Measurements from ENCODE around the gene POLR3K.
"Not testable (repeated sequence)": the region's sequence is repeated elsewhere in the genome, so short reads cannot be mapped to it uniquely, and the experiment has no call there.

The POLR3K gene

DNA sequence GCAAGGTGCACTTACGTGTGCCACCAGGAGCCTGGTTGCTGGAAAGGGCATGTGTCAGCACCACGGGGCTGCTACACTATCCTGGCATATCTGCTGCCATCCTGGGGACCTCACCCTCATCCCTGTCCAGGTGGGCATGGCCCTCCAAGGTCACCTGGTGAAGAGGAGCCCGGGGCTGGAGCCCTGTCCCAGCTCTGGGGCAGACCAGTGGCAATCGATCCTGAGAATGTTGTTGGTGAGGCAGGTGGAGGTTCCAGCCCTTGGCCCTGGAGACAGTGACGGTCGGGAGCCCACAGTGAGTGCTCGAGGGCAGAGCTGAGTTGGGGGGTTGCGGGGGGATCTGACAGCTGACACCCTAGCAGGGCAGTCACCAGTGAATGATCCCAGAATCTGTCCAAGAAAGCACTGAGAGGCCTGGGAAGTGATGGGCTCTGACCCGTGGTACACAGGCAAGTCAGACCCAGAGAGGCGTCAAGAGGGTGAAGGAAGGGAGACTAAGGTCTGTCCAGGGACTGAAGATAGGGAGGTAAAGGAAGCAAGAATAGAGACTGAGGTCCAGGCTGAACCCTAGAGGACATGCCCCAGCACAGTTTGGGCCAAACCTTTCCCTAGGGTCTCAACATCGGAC, 17.6 kb downstream of the POLR3K start:
- no peak overlapping the region for H3K4me3 ChIP-seq (replicated peaks in 1 of 2; ENCODE audit: low read depth in 2 of 2, low read length in 2 of 2)
- no peak for DNase-seq (ENCODE audit: low read depth in 2 of 2)
- TF ChIP-seq, protein P1, sequence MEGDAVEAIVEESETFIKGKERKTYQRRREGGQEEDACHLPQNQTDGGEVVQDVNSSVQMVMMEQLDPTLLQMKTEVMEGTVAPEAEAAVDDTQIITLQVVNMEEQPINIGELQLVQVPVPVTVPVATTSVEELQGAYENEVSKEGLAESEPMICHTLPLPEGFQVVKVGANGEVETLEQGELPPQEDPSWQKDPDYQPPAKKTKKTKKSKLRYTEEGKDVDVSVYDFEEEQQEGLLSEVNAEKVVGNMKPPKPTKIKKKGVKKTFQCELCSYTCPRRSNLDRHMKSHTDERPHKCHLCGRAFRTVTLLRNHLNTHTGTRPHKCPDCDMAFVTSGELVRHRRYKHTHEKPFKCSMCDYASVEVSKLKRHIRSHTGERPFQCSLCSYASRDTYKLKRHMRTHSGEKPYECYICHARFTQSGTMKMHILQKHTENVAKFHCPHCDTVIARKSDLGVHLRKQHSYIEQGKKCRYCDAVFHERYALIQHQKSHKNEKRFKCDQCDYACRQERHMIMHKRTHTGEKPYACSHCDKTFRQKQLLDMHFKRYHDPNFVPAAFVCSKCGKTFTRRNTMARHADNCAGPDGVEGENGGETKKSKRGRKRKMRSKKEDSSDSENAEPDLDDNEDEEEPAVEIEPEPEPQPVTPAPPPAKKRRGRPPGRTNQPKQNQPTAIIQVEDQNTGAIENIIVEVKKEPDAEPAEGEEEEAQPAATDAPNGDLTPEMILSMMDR (IDR thresholded peaks at IDR 0.05; ENCODE audit: low read depth, low read length) = no peak

GRCh38 chr16:35011-35677, 18.3 kb downstream of the POLR3K start:
- DNase-seq (ENCODE audit: low read depth in 2 of 2) = no peak
- no peak overlapping the region for H3K4me3 ChIP-seq (replicated peaks in 1 of 2; ENCODE audit: low read depth in 2 of 2, low read length in 2 of 2)
- TF ChIP-seq, protein P1 (IDR thresholded peaks at IDR 0.05; ENCODE audit: low read depth, low read length) = no peak

DNA sequence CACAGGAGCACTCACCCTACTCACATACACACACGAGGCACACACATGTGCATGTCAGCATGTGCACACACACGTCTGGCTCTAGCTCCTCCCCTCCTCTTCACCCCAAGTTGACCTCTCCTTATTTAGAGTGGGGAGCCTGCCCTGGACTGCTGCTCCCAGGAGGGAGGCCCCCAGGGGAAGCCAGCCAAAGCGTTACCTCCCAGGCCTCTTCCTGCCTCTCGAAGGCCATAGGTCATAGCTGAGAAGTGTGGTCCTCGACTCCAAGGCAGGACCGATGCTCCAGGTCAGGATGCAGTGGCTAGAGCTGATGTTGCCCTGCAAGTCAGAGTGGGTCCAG, 18.8 kb downstream of the POLR3K start:
- TF ChIP-seq, protein P1 (IDR thresholded peaks at IDR 0.05; ENCODE audit: low read depth, low read length) = no peak
- no peak for DNase-seq (ENCODE audit: low read depth in 2 of 2)
- no peak overlapping the region for H3K4me3 ChIP-seq (replicated peaks in 1 of 2; ENCODE audit: low read depth in 2 of 2, low read length in 2 of 2)

GRCh38 chr16:33877-34647, 19.3 kb downstream of the POLR3K start:
- no peak for DNase-seq (ENCODE audit: low read depth in 2 of 2)
- TF ChIP-seq, protein P1 (IDR thresholded peaks at IDR 0.05; ENCODE audit: low read depth, low read length) = no peak
- no peak overlapping the region for H3K4me3 ChIP-seq (replicated peaks in 1 of 2; ENCODE audit: low read depth in 2 of 2, low read length in 2 of 2)

- not testable (repeated sequence) for DNase-seq (ENCODE audit: low read depth in 2 of 2); H3K4me3 ChIP-seq (replicated peaks in 1 of 2; ENCODE audit: low read depth in 2 of 2, low read length in 2 of 2)
These were observed 20.1 kb downstream of the POLR3K start for GRCh38 chr16:33154-33876.

- DNase-seq (ENCODE audit: low read depth in 2 of 2); H3K4me3 ChIP-seq (replicated peaks in 1 of 2; ENCODE audit: low read depth in 2 of 2, low read length in 2 of 2): not testable (repeated sequence)
These were observed 22.8 kb downstream of the POLR3K start for GRCh38 chr16:30627-31026.

DNA sequence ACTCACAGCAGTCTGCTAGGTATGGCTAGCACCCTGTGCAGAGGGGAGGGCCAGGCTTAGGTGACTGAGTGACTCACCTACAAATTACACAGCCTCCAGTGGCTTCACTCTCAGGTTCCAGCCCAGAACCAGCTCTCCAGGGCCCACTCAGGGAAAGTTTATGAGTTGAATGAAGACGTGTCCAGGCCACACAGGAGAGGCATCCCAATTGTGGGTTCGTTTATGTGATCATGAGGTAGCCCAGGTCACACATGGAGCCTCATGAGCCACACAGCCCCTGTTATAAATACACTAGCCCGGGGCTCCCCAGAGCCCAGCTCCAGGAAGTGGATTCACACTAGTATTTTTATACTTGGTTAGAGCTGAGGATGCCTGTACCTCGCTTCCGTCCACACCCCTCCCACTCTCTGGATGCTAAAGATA, 27.5 kb downstream of the POLR3K start:
- H3K4me3 ChIP-seq (replicated peaks in 1 of 2; ENCODE audit: low read depth in 2 of 2, low read length in 2 of 2); DNase-seq (ENCODE audit: low read depth in 2 of 2): not testable (repeated sequence)

- DNase-seq (ENCODE audit: low read depth in 2 of 2); H3K4me3 ChIP-seq (replicated peaks in 1 of 2; ENCODE audit: low read depth in 2 of 2, low read length in 2 of 2): not testable (repeated sequence)
These were observed 29.3 kb downstream of the POLR3K start for GRCh38 chr16:24151-24550.

- not testable (repeated sequence) for DNase-seq (ENCODE audit: low read depth in 2 of 2); H3K4me3 ChIP-seq (replicated peaks in 1 of 2; ENCODE audit: low read depth in 2 of 2, low read length in 2 of 2)
These were observed 32.5 kb downstream of the POLR3K start for GRCh38 chr16:20886-21285.

DNA sequence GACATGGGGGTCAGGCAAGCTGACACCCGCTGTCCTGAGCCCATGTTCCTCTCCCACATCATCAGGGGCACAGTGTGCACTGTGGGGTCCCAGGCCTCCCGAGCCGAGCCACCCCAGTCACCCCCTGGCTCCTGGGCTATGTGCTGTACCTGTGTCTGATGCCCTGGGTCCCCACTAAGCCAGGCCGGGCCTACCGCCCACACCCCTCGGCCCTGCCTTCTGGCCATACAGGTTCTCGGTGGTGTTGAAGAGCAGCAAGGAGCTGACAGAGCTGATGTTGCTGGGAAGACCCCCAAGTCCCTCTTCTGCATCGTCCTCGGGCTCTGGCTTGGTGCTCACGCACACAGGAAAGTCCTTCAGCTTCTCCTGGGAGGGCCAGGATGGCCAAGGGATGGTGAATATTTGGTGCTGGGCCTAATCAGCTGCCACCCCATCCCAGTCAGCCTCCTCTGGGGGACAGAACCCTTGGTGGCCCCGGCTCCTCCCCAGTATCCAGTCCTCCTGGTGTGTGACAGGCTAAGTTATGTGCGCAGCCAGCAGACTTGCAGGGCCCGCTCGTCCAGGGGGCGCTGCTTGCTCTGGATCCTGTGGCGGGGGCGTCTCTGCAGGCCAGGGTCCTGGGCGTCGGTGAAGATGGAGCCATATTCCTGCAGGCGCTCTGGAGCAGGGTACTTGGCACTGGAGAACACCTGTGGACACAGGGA, 36.2 kb downstream of the POLR3K start:
- not testable (repeated sequence) for H3K4me3 ChIP-seq (replicated peaks in 1 of 2; ENCODE audit: low read depth in 2 of 2, low read length in 2 of 2); DNase-seq (ENCODE audit: low read depth in 2 of 2)

Measured in cardiac fibroblast (primary cell).